Stimulated activated CD8-positive, alpha-beta memory T cell treated with anti-CD3 and anti-CD28 coated beads, Interleukin-15, amount 100 ng/mL, for 1 hour (primary cell): ENCODE data around the gene KRT17.

Source experiments
- DNase-seq: peaks from one replicate; pipeline ENCODE4 v3.0.0-alpha.2; 2020; ENCODE audit warnings: low read depth

KRT17 gene

GRCh38 chr17:41571561-41572434, 52.6 kb downstream of the KRT17 start, which contains the start of gene KRT9:
Gene KRT9 (minus strand): TSS chr17:41572059. CDS start chr17:41571992, 67 bp downstream.
- no peak for DNase-seq
